HG03378 (cell line): ENCODE results near the gene C1orf52.

Experiments used
- ATAC-seq: cut with Tn5 transposase; IDR thresholded peaks from one replicate; pipeline ENCODE4 v1.9.1; 2021; ENCODE audit warnings: mild to moderate bottlenecking, moderate library complexity; ENCODE audit not compliant: unreplicated experiment

Gene C1orf52

DNA sequence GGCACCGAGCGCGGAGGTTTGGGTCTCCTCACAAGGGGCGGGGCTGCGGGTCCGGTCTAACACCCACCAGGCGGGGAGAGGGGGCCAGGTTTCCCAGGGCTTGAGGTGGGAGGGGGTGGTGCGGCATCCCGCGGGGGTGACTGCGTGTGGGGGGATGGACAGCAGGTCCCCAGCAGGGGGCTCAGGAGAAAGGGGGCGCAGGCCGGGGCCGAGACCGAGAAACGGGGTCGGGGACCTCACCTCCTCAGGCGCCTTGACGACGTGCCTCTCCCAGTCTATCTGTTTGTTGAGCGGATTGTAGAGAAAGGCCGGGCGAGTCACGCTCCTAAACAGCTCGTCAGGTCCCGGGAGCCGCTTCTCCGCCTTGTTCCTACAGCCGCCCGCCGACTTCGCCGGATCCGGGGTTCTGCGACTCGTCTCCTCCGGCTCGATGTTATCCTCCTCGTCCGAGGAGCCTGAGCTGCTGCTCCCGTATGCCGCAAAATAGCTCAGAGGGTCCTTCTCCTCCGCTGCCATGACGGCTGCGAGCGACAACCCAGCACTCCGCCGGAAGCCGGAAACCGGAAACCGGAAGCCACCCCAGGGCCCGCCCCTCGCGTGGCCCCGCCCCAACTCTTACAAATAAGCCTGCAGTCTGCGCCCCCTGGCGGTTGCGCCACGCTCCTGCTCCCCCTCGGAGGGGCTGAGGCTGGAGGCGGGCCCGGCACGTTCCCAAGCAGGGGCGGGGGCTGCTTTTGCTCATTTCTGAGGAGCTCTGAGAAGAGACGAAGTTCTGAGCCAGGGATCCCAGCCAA is at the start of gene C1orf52:
Gene C1orf52, minus strand, starts transcription at position 545 of the 794 bp plus-strand sequence. Its CDS starts 29 bp downstream, at position 516.
- peak; percentile 94 for ATAC-seq

DNA sequence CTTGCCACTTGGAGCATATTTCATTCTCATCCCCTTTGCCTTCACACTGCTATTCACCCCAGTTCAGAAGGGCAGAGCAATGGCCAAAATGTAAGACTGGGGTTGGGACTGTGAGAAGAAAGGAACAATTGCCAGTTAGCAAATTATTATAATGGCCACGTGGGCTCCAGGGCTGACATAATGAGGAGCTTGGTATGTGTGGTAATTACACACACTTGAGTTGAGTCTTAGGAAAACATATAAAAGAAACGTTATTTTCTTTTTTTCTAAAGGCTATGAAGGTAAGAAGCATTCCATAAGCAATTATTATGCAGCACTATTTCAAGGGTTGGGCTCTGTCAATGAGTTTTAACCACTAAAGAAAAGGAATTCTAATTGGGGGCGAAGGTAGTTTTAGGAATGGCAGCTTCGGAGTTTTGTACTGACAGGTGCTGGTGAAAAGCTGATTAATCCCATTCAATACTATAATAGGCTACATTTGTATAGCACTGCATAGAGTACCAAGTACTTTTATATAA is 49.4 kb upstream of the C1orf52 start:
- peak; percentile 12 for ATAC-seq

DNA sequence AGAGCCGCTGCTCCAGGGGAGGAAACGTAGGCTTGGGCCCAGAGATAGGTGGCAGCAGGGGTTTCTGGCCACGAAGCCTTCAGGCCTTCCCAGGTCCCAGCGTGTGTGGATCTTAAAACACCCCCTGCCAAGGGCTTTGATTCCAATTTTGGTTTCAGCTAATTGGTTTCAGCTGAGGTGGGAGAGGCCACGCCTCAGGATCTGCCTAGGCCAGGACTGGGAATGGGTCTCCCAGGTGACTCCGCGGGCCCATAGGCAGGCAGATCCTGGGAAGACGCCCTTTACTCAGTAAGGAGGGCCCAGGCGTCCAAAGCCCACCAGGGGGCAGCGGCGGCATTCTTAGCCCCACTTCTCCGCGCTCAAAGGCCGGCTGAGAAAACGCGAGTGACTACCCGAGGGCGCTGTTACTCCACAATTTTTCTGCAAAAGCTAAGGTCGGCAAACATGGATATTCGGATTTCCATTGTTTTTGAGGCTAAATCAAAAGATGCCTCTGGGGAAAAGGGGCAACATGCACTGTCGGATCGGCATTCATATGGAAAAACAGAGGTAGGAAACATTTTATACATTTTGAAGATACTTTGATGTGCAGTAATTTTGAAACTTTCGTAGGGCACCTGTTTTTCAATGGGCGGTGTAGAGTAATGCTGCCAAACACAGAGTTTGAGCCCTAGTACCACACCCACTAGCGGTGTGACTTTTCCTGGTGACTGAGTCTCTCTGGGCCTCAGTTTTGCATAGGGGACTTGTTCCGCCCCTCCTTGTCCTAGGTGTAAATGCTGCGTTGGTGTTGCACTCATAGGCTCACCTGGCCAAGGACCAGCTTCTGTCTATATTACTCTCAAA is 48.7 kb upstream of the C1orf52 start:
- peak; percentile 82 for ATAC-seq

DNA sequence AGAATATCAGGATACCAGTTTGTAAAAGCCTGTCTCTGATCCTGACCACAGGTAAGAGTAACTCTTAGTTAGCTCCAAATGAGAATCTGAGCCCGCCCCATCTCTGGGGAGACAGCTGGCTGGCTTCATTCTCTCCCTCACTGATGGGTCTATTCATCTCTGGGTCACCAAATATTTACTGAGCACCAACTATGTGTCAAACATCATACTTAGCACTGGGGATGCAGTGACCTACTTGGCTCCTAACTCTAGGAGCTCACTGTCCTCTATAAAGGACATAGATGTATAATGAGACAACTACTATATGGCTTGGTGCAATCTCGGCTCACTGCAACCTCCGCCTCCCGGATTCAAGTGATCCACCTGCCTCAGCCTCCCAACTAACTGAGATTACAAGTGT is 46.8 kb upstream of the C1orf52 start:
- ATAC-seq, result no peak

DNA sequence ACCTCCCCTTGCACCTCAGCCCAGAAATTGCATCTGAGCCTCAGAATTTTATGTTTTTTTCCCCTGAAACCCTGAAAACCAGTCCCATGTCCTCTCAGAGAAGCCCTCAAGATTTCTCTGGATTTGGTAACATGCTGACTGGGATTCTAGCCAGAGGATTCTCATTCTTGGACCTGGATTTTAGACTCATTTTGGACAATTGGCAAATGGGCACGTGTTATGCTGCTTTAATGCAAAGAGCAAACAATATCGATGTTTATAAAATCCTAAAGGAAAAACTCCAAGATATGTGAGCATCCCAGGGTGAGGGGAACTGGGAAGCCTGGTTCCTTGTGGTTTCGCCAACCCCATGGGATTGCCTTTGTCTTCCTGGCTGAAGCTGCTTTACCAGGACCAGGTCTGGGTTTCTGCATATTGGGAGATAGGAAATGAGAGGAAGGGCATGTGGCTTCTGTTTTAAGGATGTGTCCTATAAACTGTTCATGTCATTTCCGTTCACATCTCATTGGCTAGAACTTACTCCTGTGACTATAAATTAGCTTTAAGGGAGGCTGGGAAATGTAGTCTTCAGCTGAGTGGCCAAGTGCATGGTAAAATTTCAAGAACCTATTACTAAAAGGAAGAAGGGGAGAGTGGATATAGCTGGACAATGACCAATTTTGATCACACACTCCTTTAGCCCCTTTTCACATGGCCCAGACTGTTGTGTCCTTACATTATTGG is 44.1 kb upstream of the C1orf52 start:
- ATAC-seq, result no peak

DNA sequence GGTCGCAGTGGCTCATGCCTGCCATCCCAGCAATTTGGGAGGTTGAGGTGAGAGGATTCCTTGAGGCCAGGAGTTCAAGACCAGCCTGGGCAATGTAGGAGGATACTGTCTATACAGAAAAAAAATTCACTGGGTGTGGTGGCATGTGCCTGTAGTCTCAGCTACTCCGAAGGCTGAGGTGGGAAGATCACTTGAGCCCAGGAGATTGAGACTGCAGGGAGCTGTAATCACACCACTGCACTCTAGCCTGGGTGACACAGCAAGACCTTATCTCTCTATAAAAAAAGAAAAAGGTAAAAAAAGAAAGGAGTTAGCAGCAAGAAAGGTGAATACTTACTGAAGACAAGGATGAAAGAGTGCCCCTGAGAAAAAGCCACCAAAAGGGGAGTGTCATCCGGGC is 40.7 kb upstream of the C1orf52 start:
- ATAC-seq, result no peak

DNA sequence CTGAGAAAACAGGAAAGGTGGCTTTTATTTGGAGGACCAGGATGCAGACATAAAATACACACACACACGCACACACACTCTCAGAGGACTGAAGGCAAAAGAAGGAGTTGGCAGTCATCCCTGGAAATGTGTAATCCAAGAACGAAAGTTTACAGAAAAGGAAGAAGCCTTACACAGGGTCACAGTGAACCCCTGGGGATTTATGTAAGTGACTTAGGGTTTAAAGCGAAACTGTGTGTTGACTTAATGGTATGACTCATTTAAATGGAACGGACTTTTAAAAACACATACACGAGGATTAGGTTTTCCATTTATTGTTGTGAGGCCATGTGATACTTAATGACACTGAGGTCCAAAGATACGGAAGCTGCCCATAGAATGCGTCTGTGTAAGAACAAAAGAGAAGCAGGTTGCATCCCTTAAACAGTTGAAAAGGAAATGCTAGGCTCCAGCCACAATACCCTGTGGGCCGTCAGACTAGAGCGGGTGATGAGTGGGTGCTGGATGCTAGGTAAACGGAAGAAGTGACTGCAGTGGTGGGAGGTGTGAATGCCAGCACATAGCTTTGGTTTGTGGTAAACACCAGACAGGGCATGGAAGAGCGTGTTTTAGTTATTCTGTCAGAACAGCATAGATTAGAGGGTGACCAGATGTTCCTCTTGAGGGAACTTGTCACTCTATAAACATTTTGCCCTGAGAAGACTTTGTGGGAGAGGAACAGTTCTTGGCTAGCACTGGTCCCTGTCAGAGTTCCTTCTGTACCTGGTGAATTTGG is 38.6 kb upstream of the C1orf52 start:
- ATAC-seq, result peak; percentile 98

DNA sequence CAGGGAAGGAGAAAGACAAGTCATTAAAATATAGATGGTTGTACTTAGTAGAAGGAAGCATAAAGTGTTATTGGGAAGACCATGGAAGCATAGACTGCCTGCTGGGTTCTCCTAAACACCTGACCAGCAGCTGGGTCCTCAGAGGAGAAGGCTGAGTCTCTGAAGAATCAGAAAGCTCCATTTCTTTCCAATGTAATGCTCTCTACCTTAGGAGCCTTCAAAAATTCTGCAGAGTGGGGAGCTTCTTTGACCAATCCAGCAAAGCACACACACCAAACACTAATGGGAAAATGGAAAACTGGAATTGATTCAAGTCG is 38.0 kb upstream of the C1orf52 start:
- no peak for ATAC-seq

DNA sequence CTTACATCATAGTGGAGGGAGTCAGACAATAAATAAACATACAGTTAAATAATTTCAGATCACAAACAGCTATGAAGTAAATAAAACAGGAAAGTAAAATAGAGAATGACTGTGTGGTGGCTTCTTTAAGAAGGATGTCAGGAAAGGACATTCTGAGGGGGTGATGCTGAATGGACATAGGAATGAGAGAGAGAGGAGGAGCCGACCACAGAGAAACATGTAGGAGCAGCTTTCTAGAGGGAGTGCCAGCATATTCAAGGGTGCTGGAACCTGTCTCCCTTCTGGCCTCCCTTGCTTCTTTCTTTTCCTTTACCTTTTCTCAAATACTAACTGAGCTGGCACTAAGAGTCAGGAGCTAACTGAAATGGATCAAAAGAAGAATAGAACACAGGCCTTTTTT is 37.5 kb upstream of the C1orf52 start:
- ATAC-seq, result no peak

DNA sequence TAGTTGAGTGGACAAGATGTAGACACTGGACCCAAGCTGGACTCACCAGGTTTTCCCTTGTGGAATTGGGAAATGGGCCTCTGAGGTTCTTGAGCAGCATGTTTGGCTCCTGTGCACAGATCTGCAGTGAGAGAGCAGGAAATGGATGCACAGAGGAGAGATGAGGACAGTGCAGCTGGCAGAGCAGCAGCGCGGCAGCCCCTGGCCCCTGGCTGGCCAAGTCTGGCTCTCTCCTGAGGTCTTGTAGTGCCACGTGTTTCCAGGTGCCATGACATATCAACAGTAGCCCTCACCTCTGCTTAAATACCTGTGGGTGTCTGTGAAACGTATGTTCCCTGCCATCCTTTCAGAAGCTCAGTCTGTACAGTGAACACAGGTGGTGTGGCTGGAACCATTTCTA is 36.2 kb upstream of the C1orf52 start:
- ATAC-seq, result no peak

DNA sequence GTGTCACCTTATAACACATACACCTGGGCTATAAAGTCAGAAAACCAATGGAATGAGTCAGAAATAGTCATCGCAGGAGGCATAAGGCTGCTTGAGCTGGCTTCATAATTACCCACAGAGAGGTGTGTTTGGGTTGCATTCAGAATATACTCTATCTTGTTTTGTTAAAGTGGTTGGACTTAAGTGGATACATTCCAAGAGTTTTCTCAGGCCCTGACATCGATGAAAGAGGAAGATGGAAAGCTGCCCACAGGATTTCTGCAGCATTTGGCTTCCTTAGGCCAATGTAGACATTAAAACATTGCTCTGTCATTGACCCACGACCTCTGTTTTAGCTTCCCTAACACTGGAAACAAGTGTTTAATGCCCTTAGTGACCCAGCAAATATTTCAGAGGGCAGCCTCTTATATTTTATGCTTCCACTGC is 35.6 kb upstream of the C1orf52 start:
- ATAC-seq, result no peak

DNA sequence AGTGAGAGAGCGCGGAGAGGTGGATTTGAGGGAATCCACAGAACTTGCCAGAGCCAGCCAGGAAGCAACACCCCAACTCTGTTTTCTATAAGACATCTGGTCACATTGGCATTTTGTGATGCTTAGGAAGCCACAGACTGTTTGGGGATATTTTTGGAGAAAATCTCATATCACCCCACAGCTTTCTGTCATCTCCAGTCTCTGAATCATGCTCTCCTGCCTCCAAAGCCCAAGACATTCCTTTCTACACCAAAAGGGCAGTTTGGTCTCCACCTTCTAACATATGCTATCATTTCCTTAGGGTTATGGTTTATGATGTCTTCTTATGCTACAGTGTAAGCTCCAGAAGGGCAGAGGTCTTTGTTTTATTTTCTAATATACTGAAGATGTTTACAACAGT is 31.4 kb upstream of the C1orf52 start:
- ATAC-seq, result no peak

DNA sequence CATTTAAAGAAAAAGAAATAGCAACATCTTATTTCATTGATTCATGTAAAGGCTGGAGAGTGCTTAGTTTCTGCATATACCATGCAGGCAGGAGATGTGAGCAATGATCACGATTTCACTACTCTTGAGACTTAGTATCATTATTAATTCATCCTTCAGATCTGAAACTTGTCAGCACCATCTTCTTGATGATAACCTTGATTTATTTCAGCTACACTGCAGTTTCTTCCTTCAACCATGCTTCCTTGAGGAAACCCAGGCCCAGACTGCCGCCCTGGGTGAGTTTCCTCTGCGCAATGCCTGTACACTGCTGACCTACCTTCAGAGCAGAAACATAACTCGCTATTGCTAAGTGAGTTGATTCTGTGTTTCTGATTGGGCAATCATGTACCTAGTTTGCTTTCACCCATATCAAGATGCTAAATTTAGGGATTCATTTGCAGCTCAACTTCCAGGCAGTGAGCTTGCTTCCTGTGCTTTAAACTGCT is 30.4 kb upstream of the C1orf52 start:
- no peak for ATAC-seq

DNA sequence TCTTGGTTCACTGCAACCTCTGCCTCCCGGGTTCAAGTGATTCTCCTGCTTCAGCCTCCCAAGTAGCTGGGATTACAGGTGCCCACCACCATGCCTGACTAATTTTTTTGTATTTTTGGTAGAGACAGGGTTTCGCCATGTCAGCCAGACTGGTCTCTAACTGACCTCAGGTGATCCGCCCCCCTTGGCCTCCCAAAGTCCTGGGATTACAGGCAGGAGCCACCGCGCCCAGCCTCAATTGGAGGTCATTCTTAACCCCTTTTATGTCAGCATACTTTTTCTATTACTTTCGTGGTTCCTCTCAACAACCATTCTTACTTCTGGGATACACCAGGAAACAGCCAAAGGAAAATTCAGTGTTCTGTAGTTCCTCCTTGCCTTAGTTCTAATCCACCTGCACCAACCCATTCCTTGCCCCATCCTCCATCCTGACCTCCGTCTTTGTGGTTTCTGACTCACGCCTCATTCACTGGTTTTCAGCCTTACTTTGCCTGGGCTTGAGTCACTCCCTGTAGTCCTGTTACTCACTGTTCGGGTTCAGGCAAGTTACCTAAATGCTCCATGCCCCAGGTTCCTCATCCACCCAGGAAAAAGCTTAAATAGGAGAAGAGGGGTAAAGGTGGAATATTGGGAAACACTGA is 29.9 kb upstream of the C1orf52 start:
- no peak for ATAC-seq

DNA sequence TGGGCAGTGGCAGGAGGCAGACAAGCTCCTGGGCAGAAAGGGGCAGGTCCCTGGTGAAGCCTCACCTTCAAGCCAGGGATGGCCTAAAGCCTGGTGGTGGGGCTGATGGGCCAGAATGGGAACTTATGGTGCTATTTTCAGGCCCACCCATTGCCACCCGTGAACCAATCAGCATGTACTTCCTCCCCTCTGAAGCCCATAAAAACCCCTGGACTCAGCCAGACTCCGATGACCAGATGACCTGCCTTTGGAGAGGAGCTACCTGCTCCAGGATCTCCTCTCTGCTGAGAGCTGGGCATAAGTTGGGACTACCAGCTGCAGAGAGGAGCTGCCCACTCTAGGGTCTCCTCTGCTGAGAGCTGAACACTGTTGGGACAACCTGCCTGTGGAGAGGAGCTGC is 24.7 kb upstream of the C1orf52 start:
- no peak for ATAC-seq

DNA sequence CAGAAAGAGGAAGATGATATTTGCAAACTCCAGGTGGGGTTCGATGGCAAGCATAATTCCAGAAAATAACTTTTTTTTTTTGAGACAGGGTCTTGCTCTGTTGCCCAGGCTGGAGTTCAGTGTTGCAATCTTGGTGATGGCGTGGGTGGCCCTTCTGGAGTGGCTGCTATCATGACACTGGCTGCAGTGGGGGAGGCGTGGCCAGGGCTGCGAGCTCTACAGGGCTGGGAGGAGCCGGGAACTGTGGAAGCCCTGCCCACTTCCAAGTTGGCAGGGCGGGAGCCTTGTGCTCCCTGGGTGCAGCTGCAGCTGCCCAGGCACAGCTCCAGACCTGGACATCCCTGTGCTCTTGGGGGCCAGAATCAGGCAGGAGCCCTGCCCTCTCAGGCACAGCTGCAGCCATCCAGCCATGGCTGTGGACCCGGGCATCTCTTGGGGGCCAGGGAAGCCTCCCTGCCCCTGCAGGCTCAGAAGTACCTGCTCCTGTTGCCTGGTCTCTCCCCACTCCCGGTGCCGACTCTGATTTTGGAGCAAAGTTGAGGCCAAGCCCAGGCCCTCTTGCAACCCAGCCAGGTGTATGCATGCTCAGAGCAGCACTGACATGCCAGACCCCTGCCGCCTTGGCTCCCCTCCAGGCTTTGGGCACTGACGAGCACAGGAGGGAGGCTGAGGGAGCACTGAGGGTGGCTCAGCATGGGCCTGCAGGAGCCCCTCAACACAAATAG is 24.2 kb upstream of the C1orf52 start:
- ATAC-seq, result no peak

DNA sequence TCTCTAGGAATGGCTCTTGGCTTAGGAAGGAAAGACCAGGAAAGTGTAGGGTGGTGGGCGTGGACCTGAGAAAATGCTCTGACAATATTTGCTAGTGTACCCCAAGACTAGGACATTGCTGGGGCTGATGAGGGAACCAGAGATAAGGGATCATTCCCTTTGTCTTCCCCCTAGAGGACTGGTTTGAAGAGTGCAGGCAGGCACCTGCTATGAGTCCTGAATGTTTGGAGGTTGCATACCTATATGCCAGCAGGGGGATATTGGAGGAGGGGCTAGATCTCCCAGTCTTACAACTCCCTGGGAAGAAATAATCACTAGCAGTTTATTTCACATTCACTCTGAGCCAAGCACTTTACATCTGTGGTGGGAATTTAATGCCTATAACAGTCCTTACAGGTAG is 23.0 kb upstream of the C1orf52 start:
- no peak for ATAC-seq

DNA sequence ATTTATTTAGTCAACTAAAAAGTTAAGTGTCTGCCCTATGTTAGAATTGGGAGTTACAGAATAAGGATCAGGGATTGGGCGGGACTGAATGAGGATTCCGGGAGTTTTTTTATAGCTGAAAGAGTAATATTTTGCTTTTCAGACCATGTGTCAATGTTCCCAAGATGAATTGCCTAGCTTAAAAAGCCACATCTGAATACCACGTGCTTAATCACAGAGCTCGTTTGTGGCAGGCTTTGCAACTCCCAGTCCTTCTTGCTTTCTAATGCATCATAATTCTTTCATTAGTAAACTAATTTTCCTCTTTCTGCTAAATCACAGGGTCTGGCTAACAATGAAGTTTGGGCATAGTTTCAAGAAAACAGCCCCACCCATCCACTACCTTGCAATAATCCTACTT is 21.2 kb upstream of the C1orf52 start:
- ATAC-seq, result no peak

DNA sequence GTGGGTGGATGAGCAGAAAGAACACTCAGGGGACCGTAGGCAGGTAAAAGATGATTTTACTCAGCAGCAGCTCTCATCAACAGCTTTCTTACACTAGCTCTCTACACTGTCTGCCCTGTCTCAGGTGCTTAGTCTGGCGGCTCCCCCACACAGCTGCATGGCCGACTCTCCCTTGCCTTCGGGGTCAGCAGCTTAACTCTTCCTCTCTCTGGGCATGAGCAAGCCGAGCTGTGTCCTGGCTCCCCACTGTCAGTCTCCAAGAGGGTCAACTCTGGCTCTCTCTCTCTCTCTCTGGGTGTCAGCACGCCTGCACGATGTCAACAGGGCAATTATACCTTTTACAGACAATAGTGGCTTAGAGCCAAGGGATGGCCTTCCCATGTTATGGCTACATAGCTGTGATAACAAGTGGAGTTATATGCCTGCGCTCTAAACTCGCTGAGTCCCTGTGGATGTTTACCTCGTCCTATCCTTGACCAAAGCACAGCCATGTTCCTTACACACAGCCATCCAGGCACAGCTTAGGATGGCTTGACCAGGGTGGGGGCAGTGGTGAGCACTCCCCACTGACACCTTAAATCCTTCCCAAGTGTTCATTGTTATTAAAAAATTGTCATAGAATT is 20.1 kb upstream of the C1orf52 start:
- ATAC-seq, result no peak
